ENCODE results near the gene ELL. TPM values are rescaled to one million over a fixed set of nuclear protein-coding genes. Genes with fewer than 3 reads are reported as not detected.

Gene ELL
- total RNA-seq, 1 donor from 2014 or later: 15.5 TPM

- no peak for TF ChIP-seq CTCF (IDR thresholded peaks at IDR 0.05; ENCODE audit: unreplicated experiment)
- DNase-seq (ENCODE audit: low spot score, unreplicated experiment): no peak
- Mint-ChIP-seq H3K4me3 (ENCODE audit: low read depth) (no peak overlapping the region), H3K9me3 (ENCODE audit: low read depth) (no peaks in the 10 kb centered on the region), H3K27me3 (peaks cover 27% of the 10 kb centered on the region), H3K27ac (no peak overlapping the region), H3K36me3 (ENCODE audit: insufficient read depth) (no peaks in the 10 kb centered on the region), H3K4me1 (ENCODE audit: low read depth) (peaks cover 2% of the 10 kb centered on the region)
These were observed 96.9 kb downstream of the ELL start for GRCh38 chr19:18424890-18425514.

- Mint-ChIP-seq H3K4me3 (ENCODE audit: low read depth) (no peak overlapping the region), H3K36me3 (ENCODE audit: insufficient read depth) (no peaks in the 10 kb centered on the region), H3K27me3 (peaks cover 27% of the 10 kb centered on the region), H3K9me3 (ENCODE audit: low read depth) (no peaks in the 10 kb centered on the region), H3K27ac (no peak overlapping the region), H3K4me1 (ENCODE audit: low read depth) (peaks cover 2% of the 10 kb centered on the region)
- no peak for DNase-seq (ENCODE audit: low spot score, unreplicated experiment)
- no peak for TF ChIP-seq CTCF (IDR thresholded peaks at IDR 0.05; ENCODE audit: unreplicated experiment)
These were observed 97.6 kb downstream of the ELL start for GRCh38 chr19:18424122-18424889.

GRCh38 chr19:18423258-18424020 is 98.4 kb downstream of the ELL start:
- Mint-ChIP-seq H3K27ac (peak overlapping the region; percentile 59), H3K9me3 (ENCODE audit: low read depth) (no peaks in the 10 kb centered on the region), H3K36me3 (ENCODE audit: insufficient read depth) (no peaks in the 10 kb centered on the region), H3K27me3 (peaks cover 32% of the 10 kb centered on the region), H3K4me3 (ENCODE audit: low read depth) (no peak overlapping the region), H3K4me1 (ENCODE audit: low read depth) (peaks cover 4% of the 10 kb centered on the region)
- no peak for DNase-seq (ENCODE audit: low spot score, unreplicated experiment)
- no peak for TF ChIP-seq CTCF (IDR thresholded peaks at IDR 0.05; ENCODE audit: unreplicated experiment)

GRCh38 chr19:18422530-18423191 is 99.2 kb downstream of the ELL start:
- H3K36me3 Mint-ChIP-seq (ENCODE audit: insufficient read depth): no peaks in the 10 kb centered on the region
- H3K4me3 Mint-ChIP-seq (ENCODE audit: low read depth): no peak overlapping the region
- no peak for TF ChIP-seq CTCF (IDR thresholded peaks at IDR 0.05; ENCODE audit: unreplicated experiment)
- DNase-seq (ENCODE audit: low spot score, unreplicated experiment): peak; percentile 8
- H3K9me3 Mint-ChIP-seq (ENCODE audit: low read depth): no peaks in the 10 kb centered on the region
- peaks cover 4% of the 10 kb centered on the region for H3K4me1 Mint-ChIP-seq (ENCODE audit: low read depth)
- peak overlapping the region; percentile 59 for H3K27ac Mint-ChIP-seq
- peaks cover 38% of the 10 kb centered on the region for H3K27me3 Mint-ChIP-seq
